Chondrocyte (in vitro differentiated cells): ENCODE measurements around the gene FAM120B. TPM values are rescaled to one million over a fixed set of nuclear protein-coding genes. Genes with fewer than 3 reads are reported as not detected.

ENCODE experiments used
- DNase-seq: peaks from one replicate; pipeline ENCODE4 v3.0.0; 2021; ENCODE audit warnings: mixed read lengths, low spot score
- H3K27ac Mint-ChIP-seq: one replicate; pipeline ENCODE4 v1.8.0; 2021; ENCODE audit warnings: mild to moderate bottlenecking, moderate library complexity, mixed read lengths; ENCODE audit not compliant: unreplicated experiment
- H3K27me3 Mint-ChIP-seq: 2 replicates; pipeline ENCODE4 v1.8.0; 2021; ENCODE audit warnings: low read depth, mixed read lengths
- H3K36me3 Mint-ChIP-seq: 2 replicates; pipeline ENCODE4 v1.8.0; 2021; ENCODE audit warnings: low read depth, mixed read lengths
- H3K4me1 Mint-ChIP-seq: 2 replicates; pipeline ENCODE4 v1.8.0; 2021; ENCODE audit warnings: low read depth, mild to moderate bottlenecking, mixed read lengths
- H3K4me3 Mint-ChIP-seq: one replicate; pipeline ENCODE4 v1.8.0; 2021; ENCODE audit warnings: mild to moderate bottlenecking, moderate library complexity, mixed read lengths; ENCODE audit not compliant: unreplicated experiment
- H3K9me3 Mint-ChIP-seq: 2 replicates; pipeline ENCODE4 v1.8.0; 2021; ENCODE audit warnings: low read depth, mixed read lengths
- CTCF ChIP-seq: fragments of 200-600 bp; sonication (generic); IDR thresholded peaks from 2 replicates; pipeline ENCODE4 v1.5.0; 2021; ENCODE audit warnings: antibody characterized with exemption, mild to moderate bottlenecking, moderate library complexity
- total RNA-seq: library from RNA; stranded (reverse); gene quantifications from 3 replicates; pipeline ENCODE4 v1.2.1, GENCODE V29; 2021

FAM120B gene
- total RNA-seq, 1 donor from 2014 or later, result 26.8 TPM

GRCh38 chr6:170282512-170283158 is 23.9 kb upstream of the FAM120B start:
- Mint-ChIP-seq H3K27me3 (peaks cover 20% of the 10 kb centered on the region), H3K9me3 (no peaks in the 10 kb centered on the region), H3K27ac (no peak overlapping the region), H3K4me3 (no peak overlapping the region), H3K36me3 (no peaks in the 10 kb centered on the region), H3K4me1 (peaks cover 11% of the 10 kb centered on the region)
- DNase-seq, result no peak
- TF ChIP-seq CTCF, result no peak

GRCh38 chr6:170283212-170284081 is 23.1 kb upstream of the FAM120B start:
- Mint-ChIP-seq H3K27me3 (peaks cover 27% of the 10 kb centered on the region), H3K9me3 (no peaks in the 10 kb centered on the region), H3K4me3 (no peak overlapping the region), H3K36me3 (no peaks in the 10 kb centered on the region), H3K27ac (no peak overlapping the region), H3K4me1 (peaks cover 11% of the 10 kb centered on the region)
- TF ChIP-seq CTCF, result no peak
- DNase-seq, result no peak

GRCh38 chr6:170284126-170284773 is 22.3 kb upstream of the FAM120B start:
- no peak for DNase-seq
- Mint-ChIP-seq H3K27me3 (peaks cover 32% of the 10 kb centered on the region), H3K9me3 (no peaks in the 10 kb centered on the region), H3K27ac (no peak overlapping the region), H3K36me3 (no peaks in the 10 kb centered on the region), H3K4me3 (no peak overlapping the region), H3K4me1 (peaks cover 18% of the 10 kb centered on the region)
- no peak for TF ChIP-seq CTCF

- Mint-ChIP-seq H3K27me3 (peaks cover 27% of the 10 kb centered on the region), H3K9me3 (no peaks in the 10 kb centered on the region), H3K4me1 (peaks cover 14% of the 10 kb centered on the region), H3K36me3 (no peaks in the 10 kb centered on the region), H3K4me3 (no peak overlapping the region), H3K27ac (no peak overlapping the region)
- TF ChIP-seq CTCF, result no peak
- no peak for DNase-seq
Observed at GRCh38 chr6:170284866-170285469, 21.6 kb upstream of the FAM120B start.

- no peaks in the 10 kb centered on the region for H3K36me3 Mint-ChIP-seq
- H3K27me3 Mint-ChIP-seq, result peaks cover 25% of the 10 kb centered on the region
- no peak overlapping the region for H3K4me3 Mint-ChIP-seq
Observed at GRCh38 chr6:170285482-170285881, 21.1 kb upstream of the FAM120B start.

More at GRCh38 chr6:170285482-170285881, 21.1 kb upstream of the FAM120B start:
- peaks cover 16% of the 10 kb centered on the region for H3K4me1 Mint-ChIP-seq
- no peaks in the 10 kb centered on the region for H3K9me3 Mint-ChIP-seq
- DNase-seq, result no peak
- no peak overlapping the region for H3K27ac Mint-ChIP-seq
- TF ChIP-seq CTCF, result no peak
